GM19438 (cell line): ENCODE measurements around the gene NBPF1.
"Not testable (repeated sequence)": the region's sequence is repeated elsewhere in the genome, so short reads cannot be mapped to it uniquely, and the experiment has no call there.

ENCODE experiments used
- ATAC-seq: cut with Tn5 transposase; IDR thresholded peaks from one replicate; pipeline ENCODE4 v1.9.1; 2021; ENCODE audit warnings: low read depth; ENCODE audit not compliant: unreplicated experiment

NBPF1 gene

DNA sequence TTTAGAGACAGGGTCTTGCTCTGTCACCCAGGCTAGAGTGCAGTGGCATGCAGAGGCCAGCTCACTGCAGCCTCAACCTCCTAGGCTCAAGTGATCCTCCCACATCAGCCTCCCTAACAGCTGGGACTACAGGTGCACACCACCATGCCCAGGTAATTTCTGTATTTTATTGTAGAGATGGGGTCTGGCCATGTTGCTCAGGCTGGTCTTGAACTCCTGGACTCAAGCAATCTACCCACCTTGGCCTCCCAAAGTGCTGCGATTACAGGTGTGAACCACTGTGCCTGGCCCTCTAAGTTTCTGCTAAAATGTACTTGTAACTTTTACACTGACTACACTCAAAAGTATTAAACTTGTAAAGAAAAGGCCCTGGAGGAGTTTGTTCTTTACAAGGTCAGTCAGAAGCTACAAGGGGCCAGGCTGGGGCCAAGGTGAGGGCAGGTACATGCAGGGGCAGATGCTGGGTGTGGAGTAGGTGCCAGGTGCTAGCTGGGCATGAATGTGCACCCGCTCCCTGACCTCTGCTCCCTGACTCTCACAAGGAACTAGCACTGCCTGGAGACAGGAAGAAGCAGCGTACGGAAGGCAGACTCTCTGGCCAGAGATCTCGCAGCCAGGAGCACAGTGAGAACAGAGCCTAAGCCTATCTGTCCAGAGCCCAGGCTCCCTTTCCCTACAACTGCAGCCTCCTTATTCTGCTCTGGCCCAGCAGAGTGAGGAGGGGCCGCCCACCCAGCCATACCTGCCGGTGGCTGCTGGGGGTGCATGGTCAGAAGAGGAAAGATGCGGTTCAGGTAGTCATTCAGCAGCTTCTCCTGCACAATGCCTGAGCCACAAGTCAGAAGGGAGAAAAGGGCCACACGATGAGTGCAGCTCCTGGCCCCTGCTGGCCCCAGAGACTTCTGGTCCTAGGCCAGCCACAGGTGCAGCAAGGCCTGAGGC is 28.9 kb upstream of the NBPF1 start:
- ATAC-seq = not testable (repeated sequence)

DNA sequence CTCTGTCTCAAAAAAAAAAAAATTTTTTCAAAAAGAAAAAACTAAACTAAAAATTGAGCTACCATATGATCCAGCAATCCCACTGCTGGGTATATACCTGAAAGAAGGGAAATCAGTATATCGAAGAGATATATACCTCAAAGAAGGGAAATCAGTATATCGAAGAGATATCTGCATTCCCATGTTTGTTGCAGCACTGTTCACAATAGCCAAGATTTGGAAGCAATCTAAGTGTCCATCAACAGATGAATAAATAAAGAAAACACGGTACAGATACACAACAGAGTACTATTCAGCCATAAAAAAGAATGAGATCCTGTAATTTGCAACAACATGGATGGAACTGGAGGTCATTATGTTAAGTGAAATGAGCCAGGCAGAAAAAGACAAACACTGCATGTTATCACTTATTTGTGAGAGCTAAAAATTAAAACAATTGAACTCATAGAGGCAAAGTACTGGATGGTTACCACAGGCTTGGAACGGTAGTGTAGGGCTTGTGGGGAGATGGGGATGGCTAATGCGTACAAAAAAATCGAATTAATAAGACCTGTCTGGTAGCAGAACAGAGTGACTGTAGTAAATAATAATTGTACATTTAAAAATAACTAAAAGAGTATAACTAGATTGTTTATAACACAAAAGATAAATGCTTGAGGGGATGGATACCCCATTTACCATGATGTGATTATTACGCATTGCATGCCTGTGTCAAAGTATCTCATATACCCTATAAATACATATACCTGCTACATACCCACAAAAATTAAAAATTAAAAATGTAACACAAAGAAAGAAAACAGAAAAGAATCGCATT is 28.0 kb upstream of the NBPF1 start:
- not testable (repeated sequence) for ATAC-seq

DNA sequence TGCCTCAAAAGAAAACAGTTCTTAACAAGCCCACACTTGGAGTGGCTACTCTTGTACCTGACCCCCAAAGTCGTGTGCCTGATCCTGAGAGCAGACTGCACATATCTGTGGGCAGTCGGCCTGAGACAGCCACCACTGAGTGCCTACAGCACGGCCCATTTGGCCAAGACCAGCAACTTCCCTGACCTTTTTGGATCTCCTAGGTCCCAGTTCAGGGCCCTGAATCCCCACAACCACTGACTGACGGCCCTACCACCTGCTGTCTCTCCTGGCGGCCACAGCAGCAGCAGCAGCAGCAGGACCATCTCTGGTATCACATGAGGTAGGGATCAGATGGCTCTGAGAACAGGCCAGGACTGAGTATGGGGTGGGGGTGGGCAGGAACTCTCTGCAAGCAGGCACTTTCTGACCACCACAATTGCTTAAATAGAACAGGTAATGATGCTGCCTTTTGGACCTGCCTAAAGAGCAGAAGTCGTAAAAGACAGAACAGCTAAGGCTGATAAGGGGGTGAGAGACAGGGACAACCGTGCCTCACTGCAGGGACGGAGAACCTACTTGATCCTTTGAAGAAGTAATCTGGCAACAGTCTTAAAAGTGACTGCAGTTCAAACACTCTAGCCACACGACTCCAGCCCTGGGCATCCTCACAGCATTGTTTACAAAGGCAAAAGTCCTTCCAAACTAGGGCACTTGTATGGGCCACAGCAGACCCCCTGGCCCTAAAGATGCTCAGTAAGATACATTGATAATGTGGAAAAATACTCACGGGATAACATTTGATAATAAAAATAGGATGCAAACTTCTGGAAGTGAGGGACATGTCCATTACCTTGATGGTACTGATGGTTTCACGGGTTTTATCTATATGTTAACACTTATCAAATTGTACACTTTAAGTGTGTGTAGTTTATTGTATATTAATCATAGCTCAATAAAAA is 26.0 kb upstream of the NBPF1 start:
- ATAC-seq = not testable (repeated sequence)

DNA sequence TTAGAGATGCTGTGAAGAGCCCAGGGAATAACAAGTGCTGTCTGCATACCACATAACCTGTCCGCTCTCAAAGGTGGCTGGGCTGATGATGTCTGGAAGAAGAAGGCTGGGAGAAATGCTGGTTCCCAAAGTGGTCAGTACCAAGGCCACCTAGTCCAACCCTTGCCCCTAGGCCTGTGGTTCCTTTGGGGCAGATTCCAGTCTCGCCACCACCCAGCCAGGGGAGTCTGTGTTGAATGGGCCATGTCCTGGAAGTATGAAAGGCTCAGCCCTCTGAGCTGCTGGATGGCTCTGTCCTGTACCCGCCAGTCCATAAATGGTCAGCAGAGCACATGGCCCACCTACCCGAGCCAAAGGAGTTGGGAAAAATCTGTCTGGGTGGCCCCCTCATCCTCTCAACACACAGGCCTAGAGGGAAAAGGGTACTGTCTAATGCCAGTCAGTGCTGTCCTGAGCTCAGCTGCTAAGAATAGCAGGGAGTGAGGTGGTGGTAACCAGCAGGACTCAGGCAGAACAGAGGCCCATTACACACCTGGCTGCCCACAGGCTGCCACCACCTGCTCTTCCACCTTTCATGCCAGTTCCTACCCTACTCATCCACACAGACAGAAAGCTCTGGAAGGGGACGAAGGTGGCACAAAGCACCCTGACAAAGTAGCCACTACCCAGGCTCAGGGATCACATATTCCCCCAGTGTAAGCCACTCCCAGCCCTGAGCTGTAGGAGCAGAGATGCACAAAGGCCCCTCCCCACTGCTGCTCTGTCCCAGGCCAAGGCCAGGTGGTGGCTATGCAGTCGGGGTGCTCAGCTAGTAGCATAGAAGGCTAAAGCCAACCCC is 24.8 kb upstream of the NBPF1 start:
- not testable (repeated sequence) for ATAC-seq

DNA sequence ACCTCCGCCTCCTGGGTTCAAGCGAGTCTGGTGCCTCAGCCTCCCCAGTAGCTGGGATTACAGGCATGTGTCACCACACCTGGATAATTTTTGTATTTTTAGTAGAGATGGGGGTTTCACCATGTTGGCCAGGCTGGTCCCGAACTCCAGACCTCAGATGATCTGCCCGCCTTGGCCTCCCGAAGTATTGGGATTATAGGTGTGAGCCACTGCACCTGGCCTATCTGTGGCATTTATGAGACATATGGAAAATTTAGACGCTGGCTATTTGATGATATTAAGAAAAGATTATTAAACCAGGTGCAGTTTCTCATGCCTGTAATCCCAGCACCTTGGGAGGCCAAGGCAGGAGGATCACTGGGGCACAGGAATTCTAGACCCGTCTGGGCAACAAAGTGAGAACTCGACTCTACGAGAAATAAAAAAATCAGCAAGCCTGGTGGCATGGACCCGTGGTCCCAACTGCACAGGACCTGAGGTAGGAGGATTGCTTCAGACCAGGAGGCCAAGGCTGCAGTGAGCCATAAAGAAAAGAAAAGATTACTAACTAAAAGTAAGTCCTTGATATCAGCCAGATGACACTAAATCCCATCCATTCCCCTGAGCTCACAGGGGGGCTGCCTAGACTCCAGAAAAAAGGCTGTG is 23.3 kb upstream of the NBPF1 start:
- not testable (repeated sequence) for ATAC-seq

DNA sequence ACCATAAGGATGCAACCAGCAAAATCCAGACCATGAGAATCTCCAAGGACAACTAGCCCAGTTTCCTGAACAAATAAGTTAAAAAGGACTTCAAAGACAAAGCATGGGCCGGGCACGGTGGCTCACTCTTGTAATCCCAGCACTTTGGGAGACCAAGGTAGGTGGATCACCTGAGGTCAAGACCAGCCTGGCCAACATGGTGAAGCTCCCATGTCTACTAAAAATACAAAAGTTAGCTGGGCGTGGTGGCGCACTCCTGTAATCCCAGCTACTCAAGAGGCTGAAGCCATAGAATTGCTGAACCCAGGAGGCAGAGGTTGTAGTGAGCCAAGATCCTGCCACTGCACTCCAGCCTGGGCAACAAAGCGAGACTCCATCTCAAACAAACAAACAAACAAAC is 22.6 kb upstream of the NBPF1 start:
- not testable (repeated sequence) for ATAC-seq

DNA sequence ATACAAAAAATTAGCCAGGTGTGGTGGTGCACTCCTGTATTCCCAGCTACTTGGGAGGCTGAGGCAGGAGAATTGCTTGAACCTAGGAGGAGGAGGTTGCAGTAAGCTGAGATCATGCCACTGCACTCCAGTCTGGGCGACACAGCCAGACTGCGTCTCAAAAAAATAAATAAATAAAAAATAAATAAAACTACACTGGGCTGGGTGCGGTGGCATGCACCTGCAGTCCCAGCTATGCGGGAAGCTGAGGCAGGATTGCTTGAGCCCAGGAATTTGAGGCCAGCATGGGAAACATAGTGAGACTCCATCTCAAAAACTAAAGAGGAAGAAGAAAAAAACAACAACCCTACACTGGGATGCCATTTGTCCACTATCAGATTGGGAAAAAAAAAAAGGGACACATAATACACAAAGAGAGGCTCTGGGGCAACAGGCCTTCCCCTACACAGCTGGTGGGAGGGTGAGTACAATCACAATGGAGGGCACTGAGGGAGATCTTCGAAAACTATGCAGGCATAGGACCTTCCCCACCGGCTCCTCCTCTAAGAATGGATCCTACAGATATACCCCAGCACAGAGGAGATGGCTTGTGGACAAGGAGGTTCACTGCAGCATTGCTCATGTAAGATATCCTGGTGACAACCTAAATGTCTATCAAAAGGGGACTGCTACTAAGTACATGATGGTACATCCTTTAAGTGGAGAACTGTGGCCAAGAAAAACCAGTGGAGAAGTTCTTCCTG is 20.3 kb upstream of the NBPF1 start:
- not testable (repeated sequence) for ATAC-seq

DNA sequence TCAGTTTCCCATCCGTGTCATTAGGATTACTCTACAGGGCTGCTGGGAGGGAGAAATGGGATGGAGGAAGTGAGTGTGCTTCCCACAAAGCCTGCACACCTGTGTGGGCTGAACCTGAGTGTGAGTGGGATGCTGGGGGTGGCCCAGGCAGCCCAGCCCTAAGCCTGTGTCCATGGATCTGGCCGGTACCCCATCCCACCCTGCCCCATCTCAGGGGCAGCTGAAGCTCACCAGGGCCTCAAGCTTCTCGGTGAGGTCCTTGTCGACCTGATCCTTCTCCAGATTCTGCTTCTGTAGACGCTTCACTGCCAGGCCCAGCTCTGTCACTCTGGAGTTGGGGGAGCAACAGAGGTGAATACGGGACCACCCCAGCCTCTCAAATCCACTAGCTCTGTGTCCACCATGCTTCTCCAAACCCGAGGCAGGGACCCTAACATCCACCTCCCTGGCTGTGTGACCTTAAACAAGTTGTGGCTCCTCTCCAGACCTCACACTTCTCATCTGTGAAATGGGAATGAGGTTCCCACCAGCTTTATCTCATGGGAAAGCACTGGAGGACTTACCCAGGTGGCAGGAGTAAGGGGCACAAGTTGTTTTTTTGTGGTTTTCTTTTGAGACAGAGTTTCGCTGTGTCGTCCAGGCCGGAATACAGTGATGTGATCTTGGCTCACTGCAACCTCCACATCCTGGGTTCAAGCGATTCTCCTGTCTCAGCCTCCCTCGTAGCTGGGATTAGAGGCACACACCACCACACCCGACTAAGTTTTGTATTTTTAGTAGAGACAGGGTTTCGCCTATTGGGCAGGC is 18.9 kb upstream of the NBPF1 start:
- ATAC-seq = not testable (repeated sequence)

DNA sequence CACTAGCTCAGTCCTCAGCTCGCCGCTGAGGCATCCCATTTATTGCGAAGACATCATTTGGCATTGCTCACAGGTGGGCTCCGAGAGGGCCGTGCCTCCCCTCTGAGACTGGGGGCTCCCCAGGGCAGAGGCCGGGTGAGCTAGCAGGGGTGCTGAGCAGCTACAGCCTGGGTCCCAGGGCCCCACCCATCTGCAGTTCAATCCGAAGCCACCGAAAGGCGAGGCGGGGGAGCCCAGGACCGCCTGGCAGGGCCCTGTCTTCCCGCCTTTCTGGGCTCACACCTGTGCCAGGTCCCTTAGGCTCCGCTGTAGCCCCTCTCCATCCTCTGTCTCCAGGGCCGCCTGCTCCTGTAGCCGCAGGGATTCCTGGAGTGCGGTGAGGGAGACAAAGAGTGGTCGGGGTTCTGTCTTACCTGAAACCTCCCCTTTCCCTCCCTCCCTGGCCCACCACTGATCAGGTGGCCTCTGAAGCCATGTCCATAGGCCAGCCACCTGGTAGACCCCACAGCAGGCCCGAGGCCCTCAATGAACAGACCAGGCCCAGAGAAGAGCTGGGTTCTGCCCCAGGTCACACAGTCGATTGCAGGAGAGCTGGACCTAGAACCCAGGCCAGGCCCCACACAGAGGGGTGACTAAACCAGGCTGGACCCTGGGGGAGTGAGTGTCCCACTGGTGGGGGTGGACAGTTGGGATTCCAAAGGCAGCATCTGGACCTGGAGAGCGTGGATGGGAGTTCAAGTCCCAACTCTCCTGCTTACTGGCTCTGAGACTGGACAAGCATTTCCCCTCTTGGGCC is 18.1 kb upstream of the NBPF1 start:
- ATAC-seq = no peak

DNA sequence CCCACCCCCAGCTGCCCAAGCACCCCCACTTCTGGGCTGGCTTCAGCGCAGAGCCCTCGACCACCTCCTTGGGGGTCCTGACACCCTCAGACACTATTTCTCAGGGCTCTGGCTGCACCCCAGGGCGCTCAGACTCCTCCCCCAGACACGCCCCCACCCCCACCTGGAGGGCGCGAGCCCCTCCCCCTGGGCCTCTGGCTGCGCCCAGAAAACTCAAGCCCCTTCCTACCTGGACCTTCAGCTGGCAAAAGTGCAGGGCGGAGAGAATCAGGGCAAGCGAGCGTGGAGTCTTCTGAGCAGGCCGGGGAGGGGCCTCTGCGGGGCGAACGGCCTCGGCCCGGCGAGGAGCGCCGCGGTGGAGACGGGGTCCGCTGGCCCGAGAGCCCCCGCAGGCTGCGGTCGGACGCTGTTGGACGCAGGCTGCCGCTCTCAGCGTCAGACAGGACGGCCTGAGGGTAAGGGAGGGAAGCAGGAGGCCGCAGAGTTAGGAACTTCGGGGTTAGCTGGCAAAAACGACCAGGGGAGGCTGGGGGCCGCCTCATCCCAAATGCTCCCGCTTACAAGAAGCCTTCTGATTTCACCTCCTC is 17.4 kb upstream of the NBPF1 start:
- ATAC-seq = no peak

DNA sequence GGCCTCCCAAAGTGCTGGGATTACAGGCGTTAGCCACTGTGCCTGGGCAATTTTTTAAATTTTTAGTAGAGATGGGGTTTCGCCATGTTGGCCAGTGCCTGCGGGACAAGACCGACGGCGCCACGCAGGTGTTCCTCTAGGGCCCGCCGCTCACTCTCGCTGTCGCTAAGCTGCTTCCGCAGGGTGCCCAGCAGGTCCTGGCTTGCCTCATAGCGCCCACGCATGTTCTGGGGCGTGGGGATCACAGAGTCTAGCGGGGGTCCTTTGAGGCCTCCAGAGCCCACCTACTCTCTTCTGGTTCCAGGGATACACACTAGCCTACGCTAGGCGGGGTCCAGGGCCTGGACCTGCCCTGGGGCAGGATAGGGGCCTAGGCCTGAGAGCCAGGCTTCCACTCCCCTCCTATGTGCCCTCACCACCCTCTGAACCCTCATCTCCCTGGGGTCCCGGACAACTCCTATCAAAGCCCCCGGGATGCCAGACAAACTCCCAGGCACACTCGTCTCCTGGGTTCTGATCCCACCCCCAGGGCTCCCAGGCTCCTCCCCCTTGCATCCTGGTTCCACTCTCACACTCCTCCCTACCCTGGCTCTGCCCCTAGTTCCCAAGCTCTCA is 16.7 kb upstream of the NBPF1 start:
- ATAC-seq = not testable (repeated sequence)

DNA sequence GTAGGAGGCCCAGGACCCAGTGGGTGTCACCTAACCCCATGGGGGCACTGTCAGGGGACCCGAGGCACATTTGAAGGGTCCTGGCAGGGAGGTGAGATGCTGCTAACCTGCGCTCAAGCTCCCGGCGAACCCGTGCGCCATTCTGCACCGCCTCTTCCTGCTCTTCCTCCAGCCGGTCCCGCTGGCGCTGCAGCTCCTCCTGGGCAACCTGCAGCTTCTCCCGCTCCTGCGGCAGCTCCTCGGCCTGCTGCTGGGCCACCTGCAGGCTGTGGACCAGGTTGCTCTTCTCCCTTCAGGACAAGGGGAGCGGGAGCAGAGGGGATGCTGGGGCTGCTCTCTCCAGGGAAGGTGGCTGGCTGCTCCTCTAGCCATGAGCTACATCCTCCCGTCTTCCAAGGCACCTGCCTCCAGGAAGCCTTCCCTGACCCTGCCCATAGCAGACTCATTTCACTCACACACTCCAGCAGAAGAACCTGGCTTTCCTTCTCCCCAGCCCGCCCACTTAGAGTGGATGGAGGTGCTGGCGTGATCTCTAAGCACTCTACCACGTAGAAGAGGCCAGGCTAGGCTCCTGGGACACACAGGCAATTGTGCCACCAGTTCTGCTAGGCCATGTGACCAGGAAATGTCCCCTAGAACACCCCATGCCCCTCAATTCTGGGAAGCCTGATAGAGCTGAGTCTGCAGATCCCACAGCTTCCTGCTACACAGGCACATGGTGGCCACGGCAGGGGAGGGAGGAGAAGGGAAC is 15.2 kb upstream of the NBPF1 start:
- no peak for ATAC-seq

DNA sequence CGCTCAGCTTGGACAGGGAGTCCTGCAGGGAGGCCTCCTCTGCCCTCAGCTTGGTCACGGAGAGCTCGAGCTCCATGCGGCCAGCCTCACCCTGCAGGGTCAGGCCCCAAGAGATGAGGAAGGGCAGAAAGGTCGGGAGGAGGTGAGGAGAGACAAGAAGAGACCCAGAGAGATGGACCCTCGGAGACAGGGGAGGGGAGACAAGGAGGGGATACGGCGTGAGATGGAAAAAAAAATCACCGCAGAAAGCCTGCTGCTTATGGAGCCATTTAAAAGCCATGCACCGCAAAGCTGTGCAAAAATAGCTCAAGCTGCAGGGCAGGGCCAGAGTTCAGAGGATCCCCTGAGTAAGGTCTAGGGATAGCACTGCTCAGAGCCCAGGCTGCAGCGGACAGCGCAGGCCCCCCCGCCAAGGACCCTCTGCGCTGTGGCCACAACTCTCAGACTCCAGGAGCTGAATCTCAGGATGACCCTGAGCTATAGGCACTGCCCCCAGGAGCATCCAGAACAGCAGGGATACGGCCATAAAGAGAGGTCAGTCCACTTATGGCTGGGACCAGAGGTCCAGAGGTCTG is 13.1 kb upstream of the NBPF1 start:
- ATAC-seq = not testable (repeated sequence)

DNA sequence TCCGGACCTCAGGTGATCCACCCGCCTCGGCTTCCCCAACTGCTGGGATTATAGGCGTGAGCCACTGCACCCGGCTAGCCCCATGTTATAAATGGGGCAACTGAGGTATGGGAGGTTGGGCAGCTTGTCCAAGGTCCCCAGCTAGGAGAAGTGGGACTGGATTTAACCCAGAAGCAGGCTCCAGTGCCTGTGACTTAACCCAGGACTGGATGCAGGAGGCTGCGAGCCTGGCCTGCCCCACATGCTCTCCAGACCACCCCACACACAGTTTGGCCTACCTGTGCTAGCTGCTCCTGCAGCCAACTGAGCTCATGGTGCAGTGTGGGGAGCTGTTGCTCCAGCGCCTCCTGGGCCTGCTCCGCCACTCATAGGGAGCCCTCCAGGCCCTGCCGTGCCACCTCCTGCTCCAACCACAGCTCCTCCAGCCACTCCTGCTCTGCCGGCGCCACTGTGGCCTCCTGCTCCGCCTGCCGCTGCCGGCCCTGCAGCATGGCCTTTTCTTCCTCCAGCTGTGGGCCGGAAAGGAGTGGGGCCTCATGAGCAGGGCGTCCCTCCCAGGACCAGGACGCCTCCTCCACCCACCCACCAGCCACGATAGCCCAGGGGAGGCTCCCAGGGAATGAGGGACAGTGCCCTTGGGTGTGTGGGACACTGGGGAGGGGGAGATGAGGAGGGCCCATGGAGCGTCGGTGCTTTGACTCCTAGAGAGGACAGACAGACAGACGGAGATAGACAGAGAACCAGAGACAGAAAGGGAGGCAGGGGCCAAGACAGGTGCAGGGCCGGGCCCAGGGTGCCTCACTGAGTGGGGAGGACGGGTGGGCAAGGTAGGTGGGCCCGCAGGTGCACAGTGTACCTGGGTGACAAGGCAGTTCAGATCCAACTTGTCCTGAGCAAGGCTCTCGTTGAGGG is 12.4 kb upstream of the NBPF1 start:
- ATAC-seq = no peak
